IMR-90 (cell line): ENCODE measurements around the gene GPRIN2. TPM values are rescaled to one million over a fixed set of nuclear protein-coding genes. Genes with fewer than 3 reads are reported as not detected.
"Not testable (repeated sequence)": the region's sequence is repeated elsewhere in the genome, so short reads cannot be mapped to it uniquely, and the experiment has no call there.

Experiments
- ATAC-seq: fragments of 200-7000 bp; cut with Tn5 transposase; 2 replicates; pipeline ENCODE4 v1.9.1; 2020; ENCODE audit warnings: low read depth, mild to moderate bottlenecking, moderate library complexity
- BruUV-seq: library from RNA; stranded (reverse); fragments of 400-500 nt; replicated peaks from 2 replicates; lab custom pipeline; 2021; lab: Mats Ljungman, UMichigan
- CTCF ChIA-PET: fragments of 300-600 bp; formaldehyde crosslinking; extraction: SDS; loops from one replicate; lab custom pipeline; 2021; ENCODE audit warnings: antibody characterized with exemption; lab: Yijun Ruan, JAX
- POLR2A ChIA-PET: fragments of 300-600 bp; sonication (Branson Sonifier 250); formaldehyde crosslinking; loops from one replicate; lab custom pipeline; 2022; ENCODE audit warnings: antibody characterized with exemption; ENCODE audit not compliant: unreplicated experiment; lab: Charles Lee
- DNase-seq: peaks from one replicate; pipeline ENCODE4 v3.0.0; 2013
- H2AFZ ChIP-seq: replicated peaks from 2 replicates; pipeline ENCODE3; 2013; ENCODE audit warnings: low read length, mild to moderate bottlenecking; ENCODE audit not compliant: poor library complexity
- H2AK5ac ChIP-seq: 2 replicates; pipeline ENCODE4 v1.6.1; 2013; ENCODE audit warnings: low read depth, low read length, inconsistent platforms
- H2AK9ac ChIP-seq: replicated peaks from 2 replicates; pipeline ENCODE3; 2013; ENCODE audit warnings: mild to moderate bottlenecking, low read depth, low read length, moderate library complexity; ENCODE audit not compliant: poor library complexity
- H2BK120ac ChIP-seq: 2 replicates; pipeline ENCODE4 v1.6.1; 2013; ENCODE audit warnings: low read depth, low read length, inconsistent platforms
- H2BK15ac ChIP-seq: 3 replicates; pipeline ENCODE4 v1.6.1; 2013; ENCODE audit warnings: low read depth, low read length, inconsistent platforms
- H2BK20ac ChIP-seq: 2 replicates; pipeline ENCODE4 v1.6.1; 2013; ENCODE audit warnings: low read depth, mild to moderate bottlenecking, inconsistent platforms, low read length, moderate library complexity
- H2BK5ac ChIP-seq: 2 replicates; pipeline ENCODE4 v1.6.1; 2013; ENCODE audit warnings: mild to moderate bottlenecking, low read depth, low read length, inconsistent platforms; ENCODE audit not compliant: poor library complexity, severe bottlenecking
- H3K14ac ChIP-seq: replicated peaks from 2 replicates; pipeline ENCODE4 v1.6.1; 2013; ENCODE audit warnings: low read depth, low read length, inconsistent platforms
- H3K18ac ChIP-seq: 2 replicates; pipeline ENCODE4 v1.6.1; 2013; ENCODE audit warnings: low read depth, low read length, control low read depth
- H3K23ac ChIP-seq: 2 replicates; pipeline ENCODE4 v1.6.1; 2013; ENCODE audit warnings: low read depth, low read length, inconsistent platforms
- H3K27ac ChIP-seq: 2 replicates; pipeline ENCODE4 v1.5.1; 2013; ENCODE audit warnings: mild to moderate bottlenecking, control low read depth, low read length; ENCODE audit not compliant: insufficient read depth
- H3K27me3 ChIP-seq: 2 replicates; pipeline ENCODE4 v1.6.1; 2013; ENCODE audit warnings: low read length; ENCODE audit not compliant: control insufficient read depth, insufficient read depth
- H3K36me3 ChIP-seq: 2 replicates; pipeline ENCODE4 v1.6.1; 2013; ENCODE audit warnings: low read length, mixed read lengths; ENCODE audit not compliant: control insufficient read depth, insufficient read depth
- H3K4ac ChIP-seq: 2 replicates; pipeline ENCODE4 v1.6.1; 2013; ENCODE audit warnings: low read depth, low read length, inconsistent platforms
- H3K4me1 ChIP-seq: 2 replicates; pipeline ENCODE4 v1.6.1; 2013; ENCODE audit warnings: low read length, mixed read lengths; ENCODE audit not compliant: control insufficient read depth, insufficient read depth
- H3K4me2 ChIP-seq: 2 replicates; pipeline ENCODE4 v1.6.1; 2013; ENCODE audit warnings: low read depth, mild to moderate bottlenecking, control low read depth, low read length, moderate library complexity
- H3K4me3 ChIP-seq: 2 replicates; pipeline ENCODE4 v1.5.1; 2013; ENCODE audit warnings: low read depth, mild to moderate bottlenecking, control low read depth, low read length, moderate library complexity; ENCODE audit not compliant: insufficient read depth
- H3K56ac ChIP-seq: 2 replicates; pipeline ENCODE4 v1.6.1; 2013; ENCODE audit warnings: low read length, inconsistent platforms; ENCODE audit not compliant: insufficient read depth; ENCODE audit errors: extremely low read depth
- H3K79me1 ChIP-seq, 2 experiments: 2 replicates each; pipeline ENCODE4 v1.6.1; 2013; ENCODE audit warnings: low read length in 2 of 2, inconsistent platforms in 1 of 2, low read depth in 1 of 2
- H3K9ac ChIP-seq: 2 replicates; pipeline ENCODE4 v1.6.1; 2013; ENCODE audit warnings: low read depth, low read length, control low read depth
- H3K9me1 ChIP-seq: 2 replicates; pipeline ENCODE4 v1.6.1; 2013; ENCODE audit warnings: low read length, inconsistent platforms; ENCODE audit not compliant: insufficient read depth
- H3K9me3 ChIP-seq: 2 replicates; pipeline ENCODE4 v1.6.1; 2013; ENCODE audit warnings: low read length; ENCODE audit not compliant: control insufficient read depth, insufficient read depth
- H4K20me1 ChIP-seq: 2 replicates; pipeline ENCODE4 v1.6.1; 2013; ENCODE audit warnings: low read length, inconsistent platforms; ENCODE audit not compliant: insufficient read depth
- H4K5ac ChIP-seq: 2 replicates; pipeline ENCODE4 v1.6.1; 2013; ENCODE audit warnings: mild to moderate bottlenecking, low read depth, low read length, control low read depth
- H4K8ac ChIP-seq, 2 experiments: 2 replicates each; pipeline ENCODE4 v1.6.1; 2013; ENCODE audit warnings: low read depth in 2 of 2, low read length in 2 of 2, control low read depth in 1 of 2, inconsistent platforms in 1 of 2
- H4K91ac ChIP-seq: 2 replicates; pipeline ENCODE4 v1.6.1; 2013; ENCODE audit warnings: low read depth, low read length, inconsistent platforms; ENCODE audit not compliant: insufficient read depth
- WGBS, 2 experiments: methylation state at CpG; one replicate each; pipeline versions ENCODE4 v1.1.5 to v1.1.7; 2013; ENCODE audit warnings: missing lambda C conversion rate in 2 of 2; ENCODE audit not compliant: insufficient read length in 1 of 2; ENCODE audit errors: extremely low coverage in 2 of 2; 5-methylcytosine and 5-hydroxymethylcytosine counted together
- dilution Hi-C: fragments of 300-500 bp; cut with HindIII; formaldehyde crosslinking; loops from one replicate; pipeline ENCODE4 v1.14.3; 2018; ENCODE audit warnings: low sequenced_read_pairs; ENCODE audit not compliant: unreplicated experiment
- in situ Hi-C: fragments of 300-500 bp; cut with MboI; formaldehyde crosslinking; loops from 3 replicates; pipeline ENCODE4 v1.14.3; 2019; ENCODE audit warnings: low sequenced_read_pairs, inconsistent platforms, mixed read lengths
- intact Hi-C: fragments of 100-400 bp; cut with micrococcal nuclease; formaldehyde crosslinking; loops from 2 replicates; pipeline ENCODE4 v1.10.0; 2022
- polyA plus RNA-seq, 3 experiments: library from polyadenylated mRNA; depleted of rRNA; stranded (reverse); fragments of >200 nt; gene quantifications; 2 replicates each; pipeline ENCODE4 v1.2.3, GENCODE V29; 2012; ENCODE audit warnings: low replicate concordance in 1 of 3
- total RNA-seq: library from RNA; depleted of rRNA; stranded (reverse); fragments of >200 nt; gene quantifications from 2 replicates; pipeline ENCODE4 v1.2.3, GENCODE V29; 2012

Gene GPRIN2
- total and polyA plus RNA-seq, 2 of the 4 experiments (the other 2 are of a cell fraction) = under 0.01 TPM; not detected in 1

DNA sequence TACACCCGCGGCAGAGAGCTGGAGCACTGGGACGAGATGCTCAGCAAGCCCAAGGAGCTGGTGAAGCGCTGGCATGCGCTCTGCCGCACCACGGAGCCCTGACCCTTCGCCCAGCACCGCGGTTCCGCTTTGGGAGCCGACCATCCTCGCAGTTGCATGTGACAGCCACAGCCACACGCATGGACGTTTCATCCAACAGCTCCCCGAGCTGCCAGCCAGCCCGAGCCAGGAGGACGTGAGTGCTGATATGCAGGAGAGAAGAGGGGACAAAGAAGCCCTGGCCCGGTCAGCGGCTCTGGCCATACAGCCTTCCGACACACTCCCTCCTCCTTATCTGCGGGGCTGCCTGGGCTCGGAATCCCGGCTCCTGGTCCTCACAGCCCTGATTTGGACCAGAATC is 31.1 kb upstream of the GPRIN2 start:
- POLR2A ChIA-PET = not testable (repeated sequence)

DNA sequence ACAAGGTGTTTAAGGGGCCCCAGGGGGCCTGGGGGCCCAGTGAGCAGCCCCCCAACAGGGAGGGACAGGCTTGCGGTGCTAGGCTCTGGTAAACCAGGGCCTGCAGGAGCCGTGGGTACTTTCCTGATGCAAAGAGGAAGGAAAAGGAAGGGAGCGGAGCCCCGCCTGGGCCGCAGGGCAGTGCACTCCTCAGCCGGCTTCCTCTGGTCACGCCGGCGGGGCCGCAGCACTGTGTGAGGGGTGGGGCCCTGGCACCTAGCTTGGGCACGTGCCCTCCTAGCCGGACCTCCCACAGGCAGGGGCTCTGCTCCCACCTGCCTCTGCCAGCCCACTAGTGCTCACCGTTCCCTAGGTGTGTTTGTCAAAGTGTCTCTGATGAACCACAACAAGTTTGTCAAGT is 28.8 kb upstream of the GPRIN2 start:
- POLR2A ChIA-PET, H2AK9ac ChIP-seq, CTCF ChIA-PET, H3K9me3 ChIP-seq, H2BK15ac ChIP-seq, H2AFZ ChIP-seq, dilution Hi-C loops, H3K4me1 ChIP-seq, H3K14ac ChIP-seq, H2BK20ac ChIP-seq, H3K56ac ChIP-seq, H4K20me1 ChIP-seq, H3K9me1 ChIP-seq, DNase-seq, H3K27ac ChIP-seq, H4K91ac ChIP-seq, H3K36me3 ChIP-seq, BruUV-seq, H4K5ac ChIP-seq, H3K27me3 ChIP-seq, intact Hi-C loops, H2BK5ac ChIP-seq, H2BK120ac ChIP-seq, H3K4ac ChIP-seq, H3K79me1 ChIP-seq, H3K4me2 ChIP-seq, H3K18ac ChIP-seq, H3K4me3 ChIP-seq, ATAC-seq, H3K9ac ChIP-seq, H4K8ac ChIP-seq, H2AK5ac ChIP-seq, in situ Hi-C loops, H3K23ac ChIP-seq: not testable (repeated sequence)
- WGBS, 2 experiments = no CpG with 5 or more reads among the region's 13 CpGs

More for the DNA sequence above, 31.1 kb upstream of the GPRIN2 start:
- H2BK5ac ChIP-seq, H2BK15ac ChIP-seq, H3K4ac ChIP-seq, H3K56ac ChIP-seq, H3K79me1 ChIP-seq, H2AK5ac ChIP-seq, H4K8ac ChIP-seq, H3K18ac ChIP-seq, dilution Hi-C loops, H3K14ac ChIP-seq, H3K4me1 ChIP-seq, H3K4me3 ChIP-seq, H3K27ac ChIP-seq, H2AFZ ChIP-seq, H3K4me2 ChIP-seq, H3K9ac ChIP-seq, H3K36me3 ChIP-seq, H3K9me3 ChIP-seq, CTCF ChIA-PET, in situ Hi-C loops, H2BK20ac ChIP-seq, H2AK9ac ChIP-seq, H3K9me1 ChIP-seq, H4K5ac ChIP-seq, H3K23ac ChIP-seq, intact Hi-C loops, ATAC-seq, BruUV-seq, H4K91ac ChIP-seq, H3K27me3 ChIP-seq, DNase-seq, H4K20me1 ChIP-seq, H2BK120ac ChIP-seq: not testable (repeated sequence)
- no CpG with 5 or more reads among the region's 24 CpGs for WGBS, 2 experiments
